Testis (tissue), 2 donors: Measurements from ENCODE around the gene SZT2.
A peak's percentile ranks its signal among the peaks of the same experiment; 100 is the strongest.

Experiments
- POLR2A ChIP-seq: fragments of 450-650 bp; IDR thresholded peaks from one replicate; pipeline ENCODE4 v1.6.1; 2017; ENCODE audit warnings: antibody characterized with exemption, mild to moderate bottlenecking, moderate library complexity
- TF ChIP-seq, protein P1 (sequence below), 3 experiments: fragments of 450-650 bp in 2 of 3; fragments of 200-600 bp in 1 of 3; sonication (generic) in 1 of 3; IDR thresholded peaks; one replicate each; pipeline ENCODE4 v1.5.1; 2016 to 2019; ENCODE audit warnings: antibody characterized with exemption in 3 of 3, mild to moderate bottlenecking in 2 of 3, moderate library complexity in 1 of 3

DNA sequence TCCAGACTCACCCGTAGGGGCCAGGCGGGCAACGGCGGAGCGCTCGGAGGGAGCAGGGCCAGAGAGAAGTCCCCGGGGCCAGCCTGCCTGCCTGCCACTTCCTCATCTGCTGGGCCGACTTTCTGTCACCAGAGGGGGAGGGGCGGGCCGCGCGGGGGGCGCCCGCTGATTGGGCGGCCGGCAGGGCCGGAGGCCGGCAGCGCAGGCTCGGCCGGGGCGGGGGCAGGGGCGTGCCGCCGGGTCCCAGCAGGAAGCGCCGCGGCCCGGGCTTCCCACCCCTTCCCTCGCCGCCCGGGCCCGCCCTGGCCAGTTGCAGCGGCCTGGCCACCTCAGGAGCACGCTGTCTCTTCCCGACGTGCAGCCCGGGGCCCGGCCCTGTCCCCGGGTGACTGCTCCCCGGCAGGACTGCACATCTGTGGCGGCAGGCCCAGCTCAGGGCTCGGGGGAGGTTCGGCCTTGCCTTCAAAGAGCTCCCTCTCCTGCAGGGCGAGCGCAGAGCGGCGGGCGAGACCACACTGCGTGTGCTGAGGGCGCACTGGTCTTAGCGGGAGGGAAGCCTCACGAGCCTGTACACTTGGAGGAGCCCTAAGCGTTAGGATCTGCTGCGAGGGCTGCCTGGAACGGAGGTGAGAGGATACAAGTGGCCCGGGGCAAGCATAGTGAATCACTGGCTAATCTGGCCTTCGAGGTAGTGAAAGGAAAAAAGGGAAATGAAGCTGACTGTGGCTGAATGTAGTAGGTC, 21.6 kb upstream of the SZT2 start, which contains the start of gene ELOVL1:
- TF ChIP-seq, protein P1, sequence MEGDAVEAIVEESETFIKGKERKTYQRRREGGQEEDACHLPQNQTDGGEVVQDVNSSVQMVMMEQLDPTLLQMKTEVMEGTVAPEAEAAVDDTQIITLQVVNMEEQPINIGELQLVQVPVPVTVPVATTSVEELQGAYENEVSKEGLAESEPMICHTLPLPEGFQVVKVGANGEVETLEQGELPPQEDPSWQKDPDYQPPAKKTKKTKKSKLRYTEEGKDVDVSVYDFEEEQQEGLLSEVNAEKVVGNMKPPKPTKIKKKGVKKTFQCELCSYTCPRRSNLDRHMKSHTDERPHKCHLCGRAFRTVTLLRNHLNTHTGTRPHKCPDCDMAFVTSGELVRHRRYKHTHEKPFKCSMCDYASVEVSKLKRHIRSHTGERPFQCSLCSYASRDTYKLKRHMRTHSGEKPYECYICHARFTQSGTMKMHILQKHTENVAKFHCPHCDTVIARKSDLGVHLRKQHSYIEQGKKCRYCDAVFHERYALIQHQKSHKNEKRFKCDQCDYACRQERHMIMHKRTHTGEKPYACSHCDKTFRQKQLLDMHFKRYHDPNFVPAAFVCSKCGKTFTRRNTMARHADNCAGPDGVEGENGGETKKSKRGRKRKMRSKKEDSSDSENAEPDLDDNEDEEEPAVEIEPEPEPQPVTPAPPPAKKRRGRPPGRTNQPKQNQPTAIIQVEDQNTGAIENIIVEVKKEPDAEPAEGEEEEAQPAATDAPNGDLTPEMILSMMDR (IDR thresholded peaks at IDR 0.05): peak in 1 of 3 experiments; percentile 14
- TF ChIP-seq POLR2A: no peak
